DOHH2 (cell line): ENCODE results near the gene RIOX2.

Source experiments
- EZH2phosphoT487 ChIP-seq: fragments of 200-600 bp; sonication (generic); IDR thresholded peaks from 2 replicates; pipeline ENCODE4 v1.6.1; 2017; ENCODE audit warnings: borderline replicate concordance, mild to moderate bottlenecking, antibody characterized with exemption, low read length, moderate library complexity, mixed read lengths
- TF ChIP-seq, protein P1 (sequence below): fragments of 200-600 bp; sonication (generic); IDR thresholded peaks from one replicate; pipeline ENCODE4 v1.5.1; 2014; ENCODE audit warnings: antibody characterized with exemption, mild to moderate bottlenecking, low read depth, low read length; ENCODE audit not compliant: poor library complexity, severe bottlenecking

GRCh38 chr3:97910931-97911351, 61.3 kb downstream of the RIOX2 start:
- TF ChIP-seq, protein P1, sequence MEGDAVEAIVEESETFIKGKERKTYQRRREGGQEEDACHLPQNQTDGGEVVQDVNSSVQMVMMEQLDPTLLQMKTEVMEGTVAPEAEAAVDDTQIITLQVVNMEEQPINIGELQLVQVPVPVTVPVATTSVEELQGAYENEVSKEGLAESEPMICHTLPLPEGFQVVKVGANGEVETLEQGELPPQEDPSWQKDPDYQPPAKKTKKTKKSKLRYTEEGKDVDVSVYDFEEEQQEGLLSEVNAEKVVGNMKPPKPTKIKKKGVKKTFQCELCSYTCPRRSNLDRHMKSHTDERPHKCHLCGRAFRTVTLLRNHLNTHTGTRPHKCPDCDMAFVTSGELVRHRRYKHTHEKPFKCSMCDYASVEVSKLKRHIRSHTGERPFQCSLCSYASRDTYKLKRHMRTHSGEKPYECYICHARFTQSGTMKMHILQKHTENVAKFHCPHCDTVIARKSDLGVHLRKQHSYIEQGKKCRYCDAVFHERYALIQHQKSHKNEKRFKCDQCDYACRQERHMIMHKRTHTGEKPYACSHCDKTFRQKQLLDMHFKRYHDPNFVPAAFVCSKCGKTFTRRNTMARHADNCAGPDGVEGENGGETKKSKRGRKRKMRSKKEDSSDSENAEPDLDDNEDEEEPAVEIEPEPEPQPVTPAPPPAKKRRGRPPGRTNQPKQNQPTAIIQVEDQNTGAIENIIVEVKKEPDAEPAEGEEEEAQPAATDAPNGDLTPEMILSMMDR = no peak
- TF ChIP-seq EZH2phosphoT487 = no peak
